Breast epithelium (tissue), 4 donors: ENCODE data around the gene APOBR. TPM values are rescaled to one million over a fixed set of nuclear protein-coding genes. Genes with fewer than 3 reads are reported as not detected.

Source experiments
- DNase-seq, 2 donors: peaks; one replicate each; pipeline ENCODE4 v3.0.0-alpha.2; 2019; ENCODE audit warnings: low spot score in 2 of 2
- H3K27ac ChIP-seq, 2 donors: fragments of 200-600 bp; sonication (generic) in 1 of 2; one replicate each; pipeline ENCODE4 v1.5.1; 2016 to 2019; ENCODE audit warnings: mild to moderate bottlenecking in 1 of 2
- H3K27me3 ChIP-seq, 2 donors: fragments of 200-600 bp; sonication (generic) in 1 of 2; one replicate each; pipeline versions ENCODE4 v1.5.1 to v1.6.0; 2017 to 2019; ENCODE audit warnings: control low read depth in 1 of 2, mild to moderate bottlenecking in 1 of 2
- H3K36me3 ChIP-seq: fragments of 200-600 bp; one replicate; pipeline ENCODE4 v1.5.1; 2019
- H3K4me1 ChIP-seq, 2 donors: fragments of 200-600 bp; sonication (generic); one replicate each; pipeline ENCODE4 v1.5.1; 2016 to 2019; ENCODE audit warnings: control low read depth in 1 of 2
- H3K4me3 ChIP-seq, 3 donors: fragments of 200-600 bp; sonication (generic); 1 replicate in 2 of 3; 2 replicates in 1 of 3; pipeline ENCODE4 v1.5.1; 2016 to 2019; ENCODE audit warnings: mild to moderate bottlenecking in 3 of 3, moderate library complexity in 2 of 3
- H3K9me3 ChIP-seq, 2 donors: fragments of 200-600 bp; sonication (generic) in 1 of 2; one replicate each; pipeline ENCODE4 v1.5.1; 2016 to 2019; ENCODE audit warnings: control low read depth in 1 of 2
- POLR2A ChIP-seq: fragments of 450-650 bp; IDR thresholded peaks from one replicate; pipeline ENCODE4 v1.6.1; 2016; ENCODE audit warnings: antibody characterized with exemption, mild to moderate bottlenecking, moderate library complexity
- POLR2AphosphoS5 ChIP-seq, 3 donors: sonication (generic); formaldehyde crosslinking; IDR thresholded peaks; one replicate each; pipeline ENCODE4 v1.6.1; 2017; ENCODE audit warnings: antibody characterized with exemption in 3 of 3
- intact Hi-C: fragments of 100-400 bp; cut with DNase I; formaldehyde crosslinking; loops from one replicate; pipeline ENCODE4 v1.15.1; 2023; ENCODE audit warnings: low total_unique reads
- total RNA-seq, 3 donors: library from RNA; depleted of rRNA; stranded (reverse); fragments of >200 nt; gene quantifications; one replicate each; pipeline ENCODE4 v1.1.0, GENCODE V29; 2016
- TF ChIP-seq, protein P1 (sequence below), 3 donors: fragments of 450-650 bp; IDR thresholded peaks; one replicate each; pipeline ENCODE4 v1.5.1; 2016 to 2017; ENCODE audit warnings: antibody characterized with exemption in 3 of 3, mild to moderate bottlenecking in 3 of 3, moderate library complexity in 3 of 3

APOBR gene
- total RNA-seq, 3 donors from 2014 or later: 0.66 to 3.1 (median 2.9) TPM

DNA sequence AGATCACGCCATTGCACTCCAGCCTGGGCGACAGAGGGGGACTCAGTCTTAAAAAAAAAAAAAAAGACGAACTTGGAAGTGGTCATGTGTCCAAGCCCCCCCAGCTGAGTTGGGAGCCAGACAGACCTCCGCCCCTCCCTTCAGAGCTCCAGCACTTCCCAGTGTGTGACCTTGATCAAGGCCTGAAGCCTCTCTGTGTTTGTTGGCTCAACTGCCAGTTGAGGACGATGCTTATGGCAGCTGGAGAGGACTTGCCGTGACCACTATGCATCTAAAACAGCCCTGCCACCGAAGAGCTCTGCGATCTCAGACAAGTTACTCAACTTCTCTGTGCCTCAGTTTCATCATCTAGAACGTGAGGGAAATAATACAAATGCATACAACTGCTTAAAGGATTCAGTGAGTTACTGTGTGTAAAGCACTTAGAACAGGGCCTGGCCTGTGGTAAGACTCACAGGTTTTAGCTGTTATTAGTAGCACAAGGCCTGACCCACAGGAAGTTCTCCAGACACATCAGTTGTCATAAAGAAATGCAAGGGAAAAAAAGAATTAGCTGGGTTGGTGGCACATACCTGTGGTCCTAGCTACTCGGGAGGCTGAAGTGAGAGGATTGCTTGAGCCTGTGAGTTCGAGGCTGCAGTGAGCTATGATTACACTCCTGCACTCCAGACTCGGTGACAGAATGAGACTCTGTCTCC lies 19.2 kb downstream of the APOBR start:
- intact Hi-C loops: no loop called here
- H3K9me3 ChIP-seq: no peaks in the 10 kb centered on the region
- no peaks in the 10 kb centered on the region for H3K4me1 ChIP-seq
- DNase-seq: no peak
- H3K27me3 ChIP-seq: no peaks in the 10 kb centered on the region
- no peak overlapping the region for H3K4me3 ChIP-seq
- TF ChIP-seq POLR2A (no peak), POLR2AphosphoS5 (IDR thresholded peaks at IDR 0.05) (no peak)
- TF ChIP-seq, protein P1, sequence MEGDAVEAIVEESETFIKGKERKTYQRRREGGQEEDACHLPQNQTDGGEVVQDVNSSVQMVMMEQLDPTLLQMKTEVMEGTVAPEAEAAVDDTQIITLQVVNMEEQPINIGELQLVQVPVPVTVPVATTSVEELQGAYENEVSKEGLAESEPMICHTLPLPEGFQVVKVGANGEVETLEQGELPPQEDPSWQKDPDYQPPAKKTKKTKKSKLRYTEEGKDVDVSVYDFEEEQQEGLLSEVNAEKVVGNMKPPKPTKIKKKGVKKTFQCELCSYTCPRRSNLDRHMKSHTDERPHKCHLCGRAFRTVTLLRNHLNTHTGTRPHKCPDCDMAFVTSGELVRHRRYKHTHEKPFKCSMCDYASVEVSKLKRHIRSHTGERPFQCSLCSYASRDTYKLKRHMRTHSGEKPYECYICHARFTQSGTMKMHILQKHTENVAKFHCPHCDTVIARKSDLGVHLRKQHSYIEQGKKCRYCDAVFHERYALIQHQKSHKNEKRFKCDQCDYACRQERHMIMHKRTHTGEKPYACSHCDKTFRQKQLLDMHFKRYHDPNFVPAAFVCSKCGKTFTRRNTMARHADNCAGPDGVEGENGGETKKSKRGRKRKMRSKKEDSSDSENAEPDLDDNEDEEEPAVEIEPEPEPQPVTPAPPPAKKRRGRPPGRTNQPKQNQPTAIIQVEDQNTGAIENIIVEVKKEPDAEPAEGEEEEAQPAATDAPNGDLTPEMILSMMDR (IDR thresholded peaks at IDR 0.05): no peak
- H3K27ac ChIP-seq: no peak overlapping the region
- H3K36me3 ChIP-seq: no peaks in the 10 kb centered on the region

DNA sequence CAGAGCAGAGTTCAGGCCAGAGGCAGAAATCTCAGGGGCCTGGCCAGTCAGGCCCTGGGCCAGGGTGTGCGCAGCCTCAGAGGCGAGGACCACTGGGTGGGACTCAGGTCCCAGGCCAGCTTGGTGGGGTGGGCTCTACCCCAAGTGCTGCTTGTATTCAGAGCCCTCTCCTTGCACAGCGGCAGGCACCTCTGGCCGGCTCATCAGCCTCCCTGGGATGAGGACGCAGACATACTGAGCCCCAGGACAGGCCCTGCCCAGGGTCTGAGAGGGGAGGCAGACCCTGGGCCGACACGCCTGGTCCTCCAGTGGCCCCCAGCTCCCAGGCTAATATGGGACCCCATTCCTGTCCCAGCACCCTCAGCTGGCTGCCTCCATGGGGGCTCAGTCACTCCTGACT lies 19.8 kb downstream of the APOBR start:
- no peak overlapping the region for H3K27ac ChIP-seq
- H3K4me3 ChIP-seq: no peak overlapping the region
- no peak for DNase-seq
- H3K9me3 ChIP-seq: no peaks in the 10 kb centered on the region
- no peaks in the 10 kb centered on the region for H3K4me1 ChIP-seq
- TF ChIP-seq POLR2A (no peak), POLR2AphosphoS5 (IDR thresholded peaks at IDR 0.05) (no peak)
- TF ChIP-seq, protein P1 (IDR thresholded peaks at IDR 0.05): no peak
- intact Hi-C loops: no loop called here
- H3K36me3 ChIP-seq: no peaks in the 10 kb centered on the region
- H3K27me3 ChIP-seq: no peaks in the 10 kb centered on the region

DNA sequence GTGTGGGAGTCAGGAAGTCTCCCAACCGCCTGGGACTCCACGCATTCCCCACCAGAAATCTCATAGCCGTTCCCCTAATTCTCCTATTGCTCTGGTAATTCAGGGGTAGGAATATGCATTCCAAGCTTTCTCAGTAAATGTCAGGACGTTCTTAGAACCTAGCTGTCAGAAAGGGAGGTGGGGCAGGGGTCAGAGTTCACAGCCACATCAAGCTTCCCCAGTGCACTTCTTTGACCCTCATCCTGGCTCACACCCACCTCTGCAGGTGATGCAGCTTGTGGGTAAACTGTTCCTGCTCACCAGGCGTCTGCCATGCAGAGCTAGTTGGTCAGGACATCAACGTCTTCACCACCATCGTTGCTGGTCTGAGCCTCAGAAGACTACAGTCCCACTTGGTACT lies 26.2 kb downstream of the APOBR start:
- Histone ChIP-seq H3K27me3 (no peaks in the 10 kb centered on the region), H3K27ac (no peak overlapping the region)

DNA sequence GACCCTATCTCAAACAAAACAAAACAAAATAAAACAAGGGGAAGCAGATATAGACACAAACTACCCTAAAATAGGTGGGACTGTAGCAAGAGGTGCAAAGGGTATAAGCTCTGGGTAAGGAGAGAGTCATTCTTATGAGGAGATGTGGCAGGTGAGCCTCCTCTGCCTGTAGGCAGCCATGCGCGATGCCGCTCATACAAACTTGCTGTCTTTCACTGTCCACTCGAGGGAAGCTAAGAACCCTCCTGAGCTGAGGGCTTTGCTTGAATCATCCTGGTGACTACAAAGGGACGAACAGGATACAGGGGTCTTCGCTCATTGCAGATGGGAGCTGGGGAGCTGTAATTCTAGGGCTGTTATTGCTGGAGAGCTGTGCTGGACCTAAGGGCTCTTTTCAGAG lies 27.0 kb downstream of the APOBR start:
- peaks cover 0 to 6% of the 10 kb centered on the region in 2 donors for H3K4me1 ChIP-seq
- TF ChIP-seq POLR2AphosphoS5 (IDR thresholded peaks at IDR 0.05) (no peak), POLR2A (no peak)
- TF ChIP-seq, protein P1 (IDR thresholded peaks at IDR 0.05): no peak
- no peak overlapping the region for H3K4me3 ChIP-seq
- no peaks in the 10 kb centered on the region for H3K36me3 ChIP-seq
- H3K9me3 ChIP-seq: no peaks in the 10 kb centered on the region
- no peak overlapping the region for H3K27ac ChIP-seq
- no peak for DNase-seq
- no peaks in the 10 kb centered on the region for H3K27me3 ChIP-seq
- intact Hi-C loops: no loop called here

More for the DNA sequence above, 26.2 kb downstream of the APOBR start:
- DNase-seq: no peak
- Histone ChIP-seq H3K9me3 (no peaks in the 10 kb centered on the region), H3K36me3 (no peaks in the 10 kb centered on the region), H3K4me3 (no peak overlapping the region), H3K4me1 (peaks cover 0 to 6% of the 10 kb centered on the region in 2 donors)
- intact Hi-C loops: no loop called here
- TF ChIP-seq, protein P1 (IDR thresholded peaks at IDR 0.05): no peak
- no peak for TF ChIP-seq POLR2AphosphoS5 (IDR thresholded peaks at IDR 0.05)
- no peak for TF ChIP-seq POLR2A

DNA sequence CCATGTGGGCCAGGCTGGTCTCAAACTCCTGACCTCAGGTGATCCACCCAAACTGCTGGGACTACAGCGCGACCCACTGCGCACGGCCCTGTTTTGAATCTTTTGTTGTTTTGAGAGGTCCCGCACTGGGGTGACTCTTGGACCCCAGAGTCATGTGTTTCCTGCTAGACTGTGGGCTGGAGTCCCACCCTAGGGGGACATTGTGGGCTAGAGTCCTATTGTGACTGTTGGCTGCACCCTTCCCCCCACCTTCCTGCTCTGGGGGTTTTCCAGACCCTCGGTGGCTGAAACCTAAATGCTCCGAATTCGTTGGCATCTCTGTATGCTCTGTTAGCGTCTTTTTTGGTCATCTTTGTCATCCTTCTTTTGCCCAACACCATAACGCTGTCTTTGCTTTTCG lies 28.3 kb downstream of the APOBR start:
- intact Hi-C loops: no loop called here
- Histone ChIP-seq H3K4me3 (no peak overlapping the region), H3K27me3 (no peaks in the 10 kb centered on the region), H3K27ac (no peak overlapping the region), H3K9me3 (no peaks in the 10 kb centered on the region), H3K4me1 (peaks cover 0 to 6% of the 10 kb centered on the region in 2 donors), H3K36me3 (no peaks in the 10 kb centered on the region)
- TF ChIP-seq POLR2AphosphoS5 (IDR thresholded peaks at IDR 0.05): no peak
- TF ChIP-seq, protein P1 (IDR thresholded peaks at IDR 0.05): no peak
- TF ChIP-seq POLR2A: no peak
- DNase-seq: no peak
